WTC11 (cell line): ENCODE results near the gene TAS2R10. TPM values are rescaled to one million over a fixed set of nuclear protein-coding genes. Genes with fewer than 3 reads are reported as not detected.

ENCODE experiments used
- ETV6 ChIP-seq: sonication (generic); formaldehyde crosslinking; IDR thresholded peaks from 2 replicates; pipeline ENCODE4 v1.8.1; 2022; ENCODE audit warnings: mild to moderate bottlenecking, missing genetic modification reagents
- STAT6 ChIP-seq: sonication (generic); formaldehyde crosslinking; conservative IDR thresholded peaks from 2 replicates; pipeline ENCODE4 v1.8.1; 2023; ENCODE audit warnings: mild to moderate bottlenecking, low read depth, missing genetic modification reagents, moderate library complexity
- ZBTB21 ChIP-seq: sonication (generic); formaldehyde crosslinking; IDR thresholded peaks from 2 replicates; pipeline ENCODE4 v1.8.1; 2023; ENCODE audit warnings: mild to moderate bottlenecking, missing genetic modification reagents, borderline replicate concordance
- ZNF121 ChIP-seq: sonication (generic); formaldehyde crosslinking; IDR thresholded peaks from 2 replicates; pipeline ENCODE4 v1.8.0; 2023; ENCODE audit warnings: missing genetic modification reagents
- ZNF416 ChIP-seq: fragments of 250-450 bp; sonication (Bioruptor Pico); IDR thresholded peaks from 2 replicates; pipeline ENCODE4 v1.9.0; 2021; ENCODE audit warnings: mild to moderate bottlenecking, inconsistent platforms
- ZNF512 ChIP-seq: sonication (generic); formaldehyde crosslinking; IDR thresholded peaks from 2 replicates; pipeline ENCODE4 v1.8.1; 2022; ENCODE audit warnings: missing genetic modification reagents, borderline replicate concordance
- total RNA-seq: library from RNA; stranded (reverse); gene quantifications from 3 replicates; pipeline ENCODE4 v1.2.3, GENCODE V29; 2021
- TF ChIP-seq, protein P1 (sequence below): sonication (generic); formaldehyde crosslinking; IDR thresholded peaks from 2 replicates; pipeline ENCODE4 v1.8.0; 2022; ENCODE audit warnings: mild to moderate bottlenecking, missing genetic modification reagents

Gene TAS2R10
- total RNA-seq, 1 experiment from 2014 or later: not detected

- TF ChIP-seq STAT6 (CRISPR knock-in tag): no peak
- TF ChIP-seq, protein P1, sequence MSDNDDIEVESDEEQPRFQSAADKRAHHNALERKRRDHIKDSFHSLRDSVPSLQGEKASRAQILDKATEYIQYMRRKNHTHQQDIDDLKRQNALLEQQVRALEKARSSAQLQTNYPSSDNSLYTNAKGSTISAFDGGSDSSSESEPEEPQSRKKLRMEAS (CRISPR knock-in tag): no peak
- no peak for TF ChIP-seq ETV6 (CRISPR knock-in tag)
- TF ChIP-seq ZNF512 (CRISPR knock-in tag): no peak
- TF ChIP-seq ZNF121 (CRISPR knock-in tag): no peak
- TF ChIP-seq ZBTB21 (CRISPR knock-in tag): no peak
- no peak for TF ChIP-seq ZNF416 (CRISPR knock-in tag)
These were observed 47.1 kb downstream of the TAS2R10 start (continued) for GRCh38 chr12:10779103-10779502.

Other genes with a start within 250 kb of the TAS2R10 start
- gene MAGOHB, start 212.7 kb downstream of the TAS2R10 start, total RNA-seq: 36.1 to 37.0 TPM (median 36.8 TPM) in 3 replicates
- gene STYK1, start 152.3 kb downstream of the TAS2R10 start, total RNA-seq: 1.6 to 1.9 TPM (median 1.6 TPM) in 3 replicates
- gene YBX3, start 103.0 kb downstream of the TAS2R10 start, total RNA-seq: 396 to 411 TPM (median 409 TPM) in 3 replicates
- not detected in 3 replicates for gene TAS2R7, start 23.7 kb downstream of the TAS2R10 start, total RNA-seq
- gene TAS2R8, start 19.1 kb downstream of the TAS2R10 start, total RNA-seq: not detected in 3 replicates
- not detected in 3 replicates for gene TAS2R9, start 16.2 kb downstream of the TAS2R10 start, total RNA-seq
- gene PRR4, start 23.1 kb upstream of the TAS2R10 start, total RNA-seq: 0.87 to 2.7 TPM (median 1.6 TPM) in 3 replicates
- gene PRH1, start 57.9 kb upstream of the TAS2R10 start, total RNA-seq: 6.7 to 15.1 TPM (median 8.1 TPM) in 3 replicates
- 0.37 to 0.62 TPM (median 0.37 TPM) in 3 replicates for gene TAS2R13, start 83.2 kb upstream of the TAS2R10 start, total RNA-seq
- gene PRH2, start 102.9 kb upstream of the TAS2R10 start, total RNA-seq: 0.52 TPM in 1 of 3 replicates, not detected in the others
- 1.1 to 1.3 TPM (median 1.1 TPM) in 3 replicates for gene TAS2R14, start 112.9 kb upstream of the TAS2R10 start, total RNA-seq
- gene TAS2R50, start 160.6 kb upstream of the TAS2R10 start, total RNA-seq: 0.25 to 0.73 TPM (median 0.59 TPM) in 3 replicates
- 0.73 to 0.81 TPM (median 0.73 TPM) in 3 replicates for gene TAS2R20, start 171.9 kb upstream of the TAS2R10 start, total RNA-seq
- 1.0 to 1.4 TPM (median 1.1 TPM) in 3 replicates for gene TAS2R19, start 196.3 kb upstream of the TAS2R10 start, total RNA-seq
- gene TAS2R31, start 205.0 kb upstream of the TAS2R10 start, total RNA-seq: 1.2 to 2.0 TPM (median 1.9 TPM) in 3 replicates
- 0.44 to 0.85 TPM (median 0.69 TPM) in 3 replicates for gene TAS2R46, start 235.9 kb upstream of the TAS2R10 start, total RNA-seq